A673 (cell line): ENCODE results near the gene SCUBE3. TPM values are rescaled to one million over a fixed set of nuclear protein-coding genes. Genes with fewer than 3 reads are reported as not detected.

Experiments
- BruUV-seq: library from RNA; stranded (reverse); fragments of 400-500 nt; replicated peaks from 2 replicates; lab custom pipeline; 2021; lab: Mats Ljungman, UMichigan
- CTCF ChIA-PET: fragments of 300-600 bp; sonication (Branson Sonifier 250); formaldehyde crosslinking; loops from one replicate; lab custom pipeline; 2022; ENCODE audit warnings: antibody characterized with exemption; lab: Charles Lee
- POLR2A ChIA-PET: fragments of 300-600 bp; sonication (Branson Sonifier 250); formaldehyde crosslinking; loops from one replicate; lab custom pipeline; 2022; ENCODE audit warnings: antibody characterized with exemption; ENCODE audit not compliant: low non-redundant PET; lab: Charles Lee
- DNase-seq: peaks from one replicate; pipeline ENCODE4 v3.0.0-alpha.2; 2015; ENCODE audit warnings: low spot score
- H3K27ac ChIP-seq: fragments of 200-600 bp; sonication (generic); 2 replicates; pipeline ENCODE4 v1.5.1; 2016; ENCODE audit warnings: mixed run types, low read depth, mild to moderate bottlenecking, mixed read lengths, antibody characterized with exemption, low read length; ENCODE audit not compliant: poor library complexity, severe bottlenecking
- H3K27me3 ChIP-seq: fragments of 200-600 bp; sonication (generic); replicated peaks from 2 replicates; pipeline ENCODE4 v1.6.1; 2017; ENCODE audit warnings: mixed run types, low read depth, mild to moderate bottlenecking, mixed read lengths, antibody characterized with exemption, low read length; ENCODE audit not compliant: insufficient read depth, poor library complexity
- H3K36me3 ChIP-seq: fragments of 200-600 bp; sonication (generic); 2 replicates; pipeline ENCODE4 v1.6.1; 2016; ENCODE audit warnings: mixed run types, mild to moderate bottlenecking, mixed read lengths, antibody characterized with exemption, low read length; ENCODE audit not compliant: insufficient read depth, poor library complexity, severe bottlenecking
- H3K4me1 ChIP-seq: fragments of 200-600 bp; sonication (generic); 2 replicates; pipeline ENCODE4 v1.6.1; 2017; ENCODE audit warnings: mixed run types, mild to moderate bottlenecking, mixed read lengths, antibody characterized with exemption, low read length; ENCODE audit not compliant: insufficient read depth, poor library complexity, severe bottlenecking
- H3K4me3 ChIP-seq: fragments of 200-600 bp; sonication (generic); 2 replicates; pipeline ENCODE4 v1.5.1; 2016; ENCODE audit warnings: low read depth, mixed run types, mild to moderate bottlenecking, mixed read lengths, low read length; ENCODE audit not compliant: poor library complexity, severe bottlenecking
- H3K9me3 ChIP-seq: fragments of 200-600 bp; sonication (generic); 2 replicates; pipeline ENCODE4 v1.6.1; 2016; ENCODE audit warnings: mixed run types, low read depth, mild to moderate bottlenecking, mixed read lengths, antibody characterized with exemption, low read length; ENCODE audit not compliant: poor library complexity, severe bottlenecking
- CTCF ChIP-seq: fragments of 300-800, 200-600 bp; sonication (generic); conservative IDR thresholded peaks from 2 replicates; pipeline ENCODE4 v1.5.1; 2017; ENCODE audit warnings: low read depth, mild to moderate bottlenecking, antibody characterized with exemption, low read length, moderate library complexity, mixed read lengths
- EZH2 ChIP-seq: fragments of 200-600 bp; sonication (generic); IDR thresholded peaks from 2 replicates; pipeline ENCODE4 v1.6.1; 2017; ENCODE audit warnings: borderline replicate concordance, low read depth, mild to moderate bottlenecking, mixed read lengths, antibody characterized with exemption, low read length; ENCODE audit not compliant: poor library complexity, severe bottlenecking
- intact Hi-C: fragments of 100-400 bp; cut with micrococcal nuclease; formaldehyde crosslinking; loops from one replicate; pipeline ENCODE4 v1.10.0; 2022; ENCODE audit not compliant: unreplicated experiment
- total RNA-seq: library from RNA; stranded (reverse); gene quantifications from 2 replicates; pipeline ENCODE4 v1.2.3, GENCODE V29; 2021

Gene SCUBE3
- total RNA-seq, 1 experiment from 2014 or later: 0.04 TPM

- CTCF ChIA-PET: no interaction called here
- POLR2A ChIA-PET: no interaction called here
- intact Hi-C loops: no loop called here
- no peak overlapping the region for H3K4me3 ChIP-seq
- no peak overlapping the region for H3K27ac ChIP-seq
- no peaks in the 10 kb centered on the region for H3K9me3 ChIP-seq
- BruUV-seq: no TSS peak
- H3K36me3 ChIP-seq: no peaks in the 10 kb centered on the region
- H3K27me3 ChIP-seq: no peaks in the 10 kb centered on the region
- H3K4me1 ChIP-seq: no peaks in the 10 kb centered on the region
- TF ChIP-seq EZH2 (no peak), CTCF (no peak)
- no peak for DNase-seq
Measured at GRCh38 chr6:35234901-35235300, 21.1 kb downstream of the SCUBE3 start.

- ChIA-PET POLR2A (no interaction called here), CTCF (no interaction called here)
- no peaks in the 10 kb centered on the region for H3K27me3 ChIP-seq
- no peaks in the 10 kb centered on the region for H3K36me3 ChIP-seq
- intact Hi-C loops: no loop called here
- BruUV-seq: no TSS peak
- DNase-seq: no peak
- no peaks in the 10 kb centered on the region for H3K4me1 ChIP-seq
- no peaks in the 10 kb centered on the region for H3K9me3 ChIP-seq
- H3K4me3 ChIP-seq: no peak overlapping the region
- no peak for TF ChIP-seq CTCF
- TF ChIP-seq EZH2: no peak
- H3K27ac ChIP-seq: no peak overlapping the region
Measured at GRCh38 chr6:35236223-35236622, 22.5 kb downstream of the SCUBE3 start.

GRCh38 chr6:35237476-35237875 is 23.7 kb downstream of the SCUBE3 start:
- POLR2A ChIA-PET: no interaction called here
- DNase-seq: no peak
- no peaks in the 10 kb centered on the region for H3K27me3 ChIP-seq
- CTCF ChIA-PET: no interaction called here
- no peaks in the 10 kb centered on the region for H3K9me3 ChIP-seq
- no peaks in the 10 kb centered on the region for H3K4me1 ChIP-seq
- no TSS peak for BruUV-seq
- no peak overlapping the region for H3K4me3 ChIP-seq
- no peaks in the 10 kb centered on the region for H3K36me3 ChIP-seq
- intact Hi-C loops: no loop called here
- TF ChIP-seq EZH2 (no peak), CTCF (no peak)
- H3K27ac ChIP-seq: no peak overlapping the region
